ENCODE measurements around the gene FASLG. TPM values are rescaled to one million over a fixed set of nuclear protein-coding genes. Genes with fewer than 3 reads are reported as not detected.
"Not testable (repeated sequence)": the region's sequence is repeated elsewhere in the genome, so short reads cannot be mapped to it uniquely, and the experiment has no call there.

FASLG gene
- total RNA-seq, 1 donor from 2014 or later: not detected

- no peak for ATAC-seq
Measured at GRCh38 chr1:172686143-172686542, 27.2 kb downstream of the FASLG start.

GRCh38 chr1:172688428-172689085, 29.7 kb downstream of the FASLG start:
- not testable (repeated sequence) for ATAC-seq

- ATAC-seq: not testable (repeated sequence)
Measured at GRCh38 chr1:172690925-172691324, 32.0 kb downstream of the FASLG start.

GRCh38 chr1:172697534-172698002, 38.7 kb downstream of the FASLG start:
- no peak for ATAC-seq

GRCh38 chr1:172698224-172698623, 39.3 kb downstream of the FASLG start:
- ATAC-seq: no peak

- ATAC-seq: peak; percentile 18
Measured at GRCh38 chr1:172699111-172699510, 40.2 kb downstream of the FASLG start.

- no peak for ATAC-seq
Measured at GRCh38 chr1:172699695-172700227, 40.9 kb downstream of the FASLG start.

- no peak for ATAC-seq
Measured at GRCh38 chr1:172700556-172700955, 41.7 kb downstream of the FASLG start.

GRCh38 chr1:172704001-172704400, 45.1 kb downstream of the FASLG start:
- ATAC-seq: no peak

GRCh38 chr1:172704420-172705210, 45.7 kb downstream of the FASLG start:
- no peak for ATAC-seq

- no peak for ATAC-seq
Measured at GRCh38 chr1:172708452-172708851, 49.5 kb downstream of the FASLG start.

- ATAC-seq: no peak
Measured at GRCh38 chr1:172711558-172711957, 52.7 kb downstream of the FASLG start.

- no peak for ATAC-seq
Measured at GRCh38 chr1:172713466-172713865, 54.6 kb downstream of the FASLG start.

Other genes with a start within 250 kb of the FASLG start
- not detected for gene C1orf105, start 238.4 kb upstream of the FASLG start, total RNA-seq
- 11.7 TPM for gene PIGC, start 215.0 kb upstream of the FASLG start, total RNA-seq
- gene SUCO, start 126.0 kb upstream of the FASLG start, total RNA-seq: 13.5 TPM

All from esophagus mucosa (tissue), 1 donor.